Left forelimb (tissue), 1 donor: ENCODE measurements around the gene BBIP1.
A peak's percentile ranks its signal among the peaks of the same experiment; 100 is the strongest.

Experiments
- DNase-seq: peaks from one replicate; pipeline ENCODE4 v3.0.0-alpha.2; 2018; ENCODE audit warnings: low spot score

BBIP1 gene, protein sequence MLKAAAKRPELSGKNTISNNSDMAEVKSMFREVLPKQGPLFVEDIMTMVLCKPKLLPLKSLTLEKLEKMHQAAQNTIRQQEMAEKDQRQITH

DNA sequence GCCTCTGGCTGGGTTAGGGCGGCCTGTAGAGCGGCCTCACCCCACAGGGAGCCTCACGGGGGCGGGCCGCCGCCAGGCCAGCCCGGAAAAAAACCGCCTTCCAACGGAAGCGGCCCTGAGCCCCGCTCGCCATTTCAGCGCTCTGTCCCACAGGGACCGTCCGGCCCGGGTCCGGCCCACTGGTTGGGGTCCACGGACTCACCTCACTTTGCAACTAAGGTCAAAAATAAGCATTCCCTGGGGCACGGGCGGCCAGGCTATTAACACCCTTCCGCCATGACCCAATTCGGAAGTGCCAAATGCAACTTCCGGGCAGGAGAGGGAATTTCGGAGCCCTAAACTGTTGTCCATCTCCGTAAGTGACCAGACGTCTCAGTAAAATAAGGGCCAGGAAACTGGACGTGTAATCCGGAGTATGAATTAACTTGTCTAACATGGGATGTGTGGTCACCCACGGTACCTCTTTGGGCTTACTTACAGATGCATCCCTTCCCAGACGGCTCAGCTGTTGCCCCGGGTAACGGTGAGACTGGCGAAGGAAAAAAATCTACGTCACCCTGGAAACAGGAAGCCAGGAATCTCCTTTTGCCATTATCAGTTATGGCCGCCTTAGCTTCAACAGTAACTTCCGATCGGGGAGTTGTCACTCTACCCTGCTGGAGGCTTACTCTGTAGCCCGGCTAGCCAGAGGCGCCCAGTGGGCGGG is at the start of gene BBIP1:
TSS of gene BBIP1 (minus strand) at position 538 of the 706 bp plus-strand sequence. CDS start 1,023 bp downstream, outside the sequence.
- DNase-seq: peak; percentile 94

DNA sequence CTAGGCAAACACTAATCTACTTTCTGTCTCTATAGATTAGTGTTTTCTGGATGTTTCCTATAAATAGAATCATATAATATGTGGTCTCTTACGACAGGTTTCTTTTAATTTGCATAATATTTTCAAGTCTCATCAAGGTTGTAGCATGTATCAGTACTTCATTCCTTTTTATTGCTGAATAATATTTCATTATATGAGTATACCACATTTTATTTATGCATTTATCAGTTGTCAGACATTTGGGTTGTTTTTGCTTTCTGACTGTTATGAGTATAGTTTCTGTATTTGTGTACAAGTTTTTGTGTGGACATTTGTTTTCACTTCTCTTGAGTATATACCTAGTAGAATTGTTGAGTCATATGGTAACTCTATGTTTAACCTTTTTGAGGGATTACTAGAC is 48.7 kb upstream of the BBIP1 start:
- DNase-seq: no peak

DNA sequence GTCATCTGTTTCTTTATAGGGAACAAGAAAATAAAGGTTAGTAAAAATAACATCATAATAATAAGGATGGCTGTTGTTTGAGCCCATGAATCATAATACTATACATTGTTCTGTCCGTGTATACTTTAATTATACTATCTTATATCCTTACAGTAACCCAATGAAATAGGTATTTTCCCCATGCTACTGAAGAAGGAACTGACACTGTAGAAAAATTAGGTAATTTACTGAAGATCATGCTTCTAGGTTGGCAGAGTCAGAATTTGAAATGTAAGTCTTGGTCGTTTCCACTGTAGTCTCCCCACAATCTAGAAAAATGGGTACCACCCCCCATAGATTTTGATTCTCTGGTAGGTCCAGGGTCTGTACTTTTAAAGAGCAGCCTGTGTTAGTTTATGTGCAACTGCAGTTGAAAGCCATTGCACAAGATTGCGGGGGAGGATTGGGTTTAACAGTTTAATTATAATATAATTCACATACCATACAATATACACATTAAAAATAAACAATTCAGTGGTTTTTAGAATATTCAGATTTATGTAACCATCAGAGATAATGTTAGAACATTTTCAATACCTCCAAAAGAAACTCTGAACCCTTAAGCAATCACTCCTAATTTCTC is 48.1 kb upstream of the BBIP1 start:
- DNase-seq: no peak

DNA sequence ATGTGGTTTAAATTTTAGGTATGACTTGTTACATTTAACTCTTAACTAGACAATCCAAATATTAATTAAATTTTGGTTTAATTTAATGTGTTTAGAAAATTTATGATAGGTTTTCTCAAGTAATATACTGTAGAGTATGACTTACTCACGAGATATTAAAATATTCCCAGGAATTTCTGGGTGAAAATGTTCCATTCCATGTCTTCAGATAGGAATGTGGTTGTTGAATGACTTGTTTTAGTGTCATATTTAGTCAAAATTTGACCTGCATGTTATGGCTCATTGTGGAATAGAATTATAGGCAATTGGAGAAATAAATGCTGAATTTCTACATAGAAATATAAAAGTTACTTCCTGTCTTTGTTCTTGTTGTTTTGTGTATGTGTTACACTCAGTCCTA is 47.2 kb upstream of the BBIP1 start:
- DNase-seq: no peak

DNA sequence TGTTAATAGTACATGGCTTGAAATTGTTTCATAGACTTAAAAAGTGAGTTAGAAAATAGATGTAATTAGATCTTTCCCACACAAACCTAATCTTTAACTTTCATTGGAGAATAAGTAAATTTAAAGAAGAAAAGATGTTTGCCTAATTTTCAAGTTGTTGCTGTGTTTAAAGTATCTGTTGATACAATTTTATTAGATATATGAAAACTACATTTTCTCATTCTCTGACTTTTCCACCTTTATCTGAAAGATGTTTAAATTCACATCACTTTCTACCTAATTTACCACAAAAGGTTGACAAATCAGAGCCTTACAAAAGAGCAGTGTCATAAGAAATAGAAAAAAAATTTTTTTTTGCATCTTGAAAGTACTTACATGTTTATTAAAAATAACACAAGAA is 46.2 kb upstream of the BBIP1 start:
- DNase-seq: no peak

DNA sequence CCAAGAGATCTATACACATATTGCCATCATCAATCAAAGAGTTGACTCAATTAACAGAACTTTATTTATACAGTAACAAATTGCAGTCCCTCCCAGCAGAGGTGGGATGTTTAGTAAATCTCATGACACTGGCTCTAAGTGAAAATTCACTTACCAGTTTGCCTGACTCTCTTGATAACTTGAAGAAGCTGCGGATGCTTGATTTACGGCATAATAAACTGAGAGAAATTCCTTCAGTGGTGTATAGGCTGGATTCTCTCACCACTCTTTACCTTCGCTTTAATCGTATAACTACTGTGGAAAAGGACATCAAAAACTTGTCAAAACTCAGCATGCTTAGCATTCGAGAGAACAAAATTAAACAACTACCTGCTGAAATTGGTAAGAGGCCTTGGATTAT is 45.7 kb upstream of the BBIP1 start:
- no peak for DNase-seq

DNA sequence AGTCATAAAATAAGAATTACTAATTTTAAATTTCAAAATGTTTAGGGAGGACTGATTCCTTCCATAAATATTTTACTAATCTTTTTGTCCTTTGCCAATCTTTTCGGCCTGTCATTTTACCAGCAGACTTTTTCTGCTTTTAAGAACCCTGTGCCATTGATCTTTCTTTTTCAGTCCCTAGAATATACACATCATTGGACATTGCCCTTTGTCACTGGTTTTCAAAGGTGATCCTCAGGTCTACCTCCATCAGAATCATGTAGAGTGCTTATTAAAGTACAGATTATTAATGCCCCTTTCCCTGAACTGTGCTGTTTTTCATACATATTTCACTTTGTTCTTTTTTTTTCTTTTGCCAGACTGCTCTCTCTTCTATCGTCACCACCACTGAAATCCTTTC is 44.2 kb upstream of the BBIP1 start:
- no peak for DNase-seq

DNA sequence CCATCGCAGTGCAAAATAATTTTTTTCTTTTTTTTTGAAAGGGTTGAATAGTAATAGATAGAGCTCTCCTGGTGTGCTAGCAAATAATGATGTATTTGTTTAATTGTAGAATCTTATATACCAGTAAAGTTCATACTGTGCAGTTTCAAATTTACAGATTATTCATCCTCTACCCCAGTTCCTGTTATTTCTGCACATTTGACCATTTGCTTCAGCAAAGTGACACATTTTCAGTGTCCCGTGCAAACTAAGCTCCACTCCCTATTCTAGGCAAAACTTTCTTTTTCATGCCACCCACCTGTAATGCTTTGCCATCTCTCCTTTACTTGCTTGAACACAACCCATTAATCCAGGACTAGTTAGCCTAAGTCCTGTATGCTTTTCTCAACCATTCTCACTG is 43.5 kb upstream of the BBIP1 start:
- no peak for DNase-seq

DNA sequence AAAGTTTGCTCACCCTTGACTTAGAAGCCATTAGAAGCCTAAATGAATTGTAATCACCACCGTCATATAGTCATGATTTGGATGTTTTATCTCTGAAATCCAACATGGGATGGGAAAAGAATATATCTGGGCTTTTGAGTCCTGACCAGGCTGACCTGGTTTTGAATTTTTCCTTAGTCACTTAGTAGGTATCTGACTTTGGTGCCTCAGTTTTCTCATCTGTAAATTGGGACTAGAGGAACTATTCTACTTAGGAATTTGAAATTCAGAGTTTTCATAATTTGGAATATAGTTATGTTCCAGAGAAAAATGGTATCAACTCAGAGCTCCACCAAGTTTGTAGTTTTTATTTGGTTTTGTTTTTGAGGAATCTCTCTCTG is 41.3 kb upstream of the BBIP1 start:
- DNase-seq: no peak

DNA sequence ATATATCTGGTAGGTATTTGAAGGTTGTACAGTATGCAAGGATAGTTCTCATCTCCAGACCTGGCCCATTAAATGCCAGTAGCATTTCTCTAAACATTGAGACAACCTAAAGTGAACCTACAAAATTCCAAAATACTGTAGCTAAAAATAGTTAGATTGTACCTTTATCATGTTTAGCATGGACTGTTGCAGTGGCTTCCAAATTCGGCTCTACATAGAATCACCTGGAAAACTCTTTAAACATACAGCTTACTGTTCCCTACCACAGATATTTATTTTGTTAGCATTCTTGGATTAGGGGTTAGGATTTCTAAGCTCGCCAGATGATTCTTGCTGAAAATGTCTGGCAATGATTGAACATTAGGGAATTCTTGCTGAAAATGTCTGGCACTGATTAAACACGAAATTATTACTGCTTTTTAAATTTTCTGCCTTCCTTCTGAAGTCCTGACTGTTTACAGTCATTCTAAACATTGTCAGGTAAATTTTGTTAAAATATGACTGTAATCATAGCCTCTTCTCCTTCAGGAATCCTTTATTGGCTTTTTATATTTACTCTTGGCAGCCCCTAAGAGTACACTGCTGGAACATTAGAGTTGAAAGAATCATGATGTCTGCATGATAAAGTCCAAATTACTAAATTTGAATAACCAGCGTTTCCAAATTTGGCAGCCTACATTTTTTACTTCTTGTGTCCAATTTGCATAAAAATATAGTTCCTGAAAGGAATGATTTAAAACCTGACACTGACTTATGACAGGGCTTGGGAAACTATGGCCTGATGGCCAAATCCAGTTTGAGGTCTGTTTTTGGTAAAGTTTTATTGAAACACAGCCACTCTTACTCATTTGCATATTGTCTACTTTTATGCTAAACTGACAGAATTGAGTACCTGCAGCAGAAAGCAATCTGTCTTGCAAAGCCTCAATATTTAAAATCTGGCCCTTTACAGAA is 40.7 kb upstream of the BBIP1 start:
- DNase-seq: no peak

DNA sequence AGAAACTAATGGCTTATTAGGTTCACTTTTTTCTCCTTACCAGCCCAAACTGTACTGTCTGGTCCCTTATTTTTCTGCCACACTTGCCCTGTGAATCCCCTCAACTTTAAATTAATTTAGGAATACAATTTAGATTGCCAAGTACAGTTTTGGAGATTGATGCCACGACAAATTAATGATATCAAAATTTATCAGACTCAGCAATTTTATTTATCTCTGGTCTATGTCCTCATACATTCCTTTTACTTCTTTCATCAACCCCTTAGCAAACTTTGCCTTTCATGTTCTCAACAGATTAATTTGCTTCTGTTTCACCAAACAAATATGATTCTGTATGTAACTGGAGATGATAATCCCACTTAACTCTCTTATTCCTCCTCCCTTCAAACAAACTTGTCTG is 38.6 kb upstream of the BBIP1 start:
- DNase-seq: no peak

DNA sequence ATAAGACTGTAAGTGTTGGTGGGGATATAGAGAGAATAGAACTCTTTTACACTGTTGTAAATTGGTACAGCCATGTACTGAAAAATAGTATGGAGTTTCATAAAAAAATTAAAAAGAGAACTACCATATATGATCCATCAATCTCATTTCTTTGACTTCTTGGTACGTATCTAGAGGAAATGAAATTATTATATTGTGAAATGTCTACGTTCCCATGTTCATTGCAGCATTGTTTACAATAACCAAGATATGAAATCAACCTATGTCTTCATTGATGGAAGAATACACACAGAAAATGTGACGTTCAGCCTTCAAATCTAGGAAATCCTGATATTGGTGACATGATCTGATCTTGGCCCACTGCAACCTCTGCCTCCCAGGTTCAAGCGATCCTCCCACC is 32.4 kb upstream of the BBIP1 start:
- no peak for DNase-seq

DNA sequence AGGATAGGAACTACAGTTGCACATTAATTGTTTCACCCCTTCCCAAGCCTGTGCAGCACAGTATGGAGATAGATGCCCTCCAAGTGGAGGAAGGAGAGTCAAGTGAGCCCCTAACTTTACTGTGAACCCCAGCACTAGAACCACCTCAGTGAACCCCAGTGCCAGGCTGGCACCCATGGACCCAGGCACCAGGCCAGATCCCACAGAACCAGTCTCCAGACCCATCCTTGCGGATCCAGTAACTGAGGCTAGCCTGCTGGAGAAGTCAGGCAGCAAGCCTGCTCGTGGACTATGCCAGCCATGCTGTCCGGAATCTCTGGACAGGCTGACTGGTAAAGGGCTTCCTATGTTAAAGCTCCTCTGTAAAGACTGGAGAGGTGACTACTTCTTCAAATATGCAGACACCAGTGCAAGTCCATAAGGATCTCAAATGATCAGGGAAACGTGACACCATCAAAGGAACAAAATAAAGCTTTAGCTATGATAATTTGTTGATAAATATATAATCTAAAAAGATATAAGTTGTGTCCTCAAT is 28.1 kb upstream of the BBIP1 start:
- no peak for DNase-seq

DNA sequence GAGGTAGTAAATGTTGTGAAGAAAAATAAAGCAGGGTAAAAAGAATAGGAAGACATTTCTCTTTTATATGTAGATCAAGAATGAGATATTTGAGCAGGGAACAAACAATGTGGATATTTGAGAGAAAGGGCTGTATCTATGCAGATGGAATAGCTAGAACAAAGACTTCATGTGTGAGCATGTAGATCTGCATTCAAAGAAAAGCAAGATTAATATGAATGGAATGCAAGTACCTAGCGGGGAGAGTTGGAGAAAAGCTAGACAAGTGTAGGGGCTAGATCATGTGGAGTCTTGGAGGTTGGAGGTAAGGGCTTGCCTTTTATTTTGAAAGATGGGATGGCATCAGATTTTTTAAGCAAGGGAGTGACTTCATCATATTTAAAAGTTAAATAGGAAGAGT is 27.5 kb upstream of the BBIP1 start:
- no peak for DNase-seq

DNA sequence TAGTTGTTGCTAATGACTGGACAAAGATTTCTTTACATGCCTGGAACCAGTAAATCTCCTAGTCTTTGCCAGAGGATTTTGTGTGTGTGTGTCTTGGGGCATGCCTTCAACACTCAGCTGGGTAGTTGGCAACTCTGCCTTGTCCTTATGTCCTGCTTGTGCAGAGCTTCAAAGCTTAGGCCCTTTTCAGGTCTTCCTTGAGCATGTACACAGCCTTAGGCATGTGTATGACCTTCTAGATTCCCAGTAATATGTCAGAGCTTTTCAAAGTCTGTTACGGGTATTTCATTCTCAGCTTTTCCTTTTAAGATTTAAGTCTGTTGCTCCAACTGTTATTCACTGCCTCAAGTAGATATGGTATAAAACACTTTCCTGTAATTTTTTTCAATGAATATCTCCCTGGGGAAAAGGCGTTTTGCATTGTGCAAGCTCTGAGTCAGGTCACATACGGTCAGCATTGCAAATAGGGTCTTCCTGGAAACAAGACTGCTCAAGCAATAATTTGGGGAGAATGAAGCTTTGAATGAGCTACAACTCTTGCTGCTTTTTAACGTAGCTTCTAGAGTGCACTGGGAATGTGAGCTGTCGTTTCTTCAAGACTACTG is 25.9 kb upstream of the BBIP1 start:
- no peak for DNase-seq

DNA sequence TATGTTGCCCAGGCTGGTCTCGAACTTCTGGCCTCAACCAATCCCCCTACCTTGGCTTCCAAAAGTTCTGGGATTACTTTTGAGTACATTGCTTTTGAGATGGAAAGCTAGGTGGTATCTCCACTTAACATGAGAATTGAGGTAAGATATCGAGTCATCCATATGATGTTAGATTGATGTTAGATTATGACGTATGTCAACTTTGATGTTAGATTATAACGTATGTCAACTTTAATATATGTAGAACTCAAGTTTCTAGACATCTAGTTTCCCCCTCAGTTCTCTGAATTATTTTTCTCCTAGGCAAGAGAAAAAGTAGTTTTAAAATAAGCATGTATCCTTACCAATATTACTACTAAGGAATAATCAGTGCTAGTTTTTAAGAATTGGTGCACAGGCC is 20.4 kb upstream of the BBIP1 start:
- no peak for DNase-seq

DNA sequence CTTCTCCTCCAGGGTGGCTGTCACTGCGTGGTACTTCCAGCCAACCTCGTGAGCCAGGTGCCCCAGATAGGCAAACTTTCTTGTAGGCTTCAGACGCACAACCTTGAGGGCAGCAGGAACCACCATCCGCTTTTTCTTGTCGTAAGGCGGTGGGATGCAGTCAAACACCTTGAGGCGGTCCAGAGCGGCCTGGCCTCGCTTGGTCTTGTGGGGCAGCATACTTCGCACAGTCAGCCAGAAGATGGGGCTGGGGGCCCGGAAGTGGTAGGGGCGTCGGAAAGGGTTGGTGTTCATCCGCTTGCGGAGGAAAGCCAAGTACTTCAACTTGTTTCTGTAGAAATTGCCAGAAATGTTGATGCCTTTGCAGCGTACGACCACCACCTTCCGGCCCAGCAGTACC is 17.8 kb upstream of the BBIP1 start:
- DNase-seq: no peak

DNA sequence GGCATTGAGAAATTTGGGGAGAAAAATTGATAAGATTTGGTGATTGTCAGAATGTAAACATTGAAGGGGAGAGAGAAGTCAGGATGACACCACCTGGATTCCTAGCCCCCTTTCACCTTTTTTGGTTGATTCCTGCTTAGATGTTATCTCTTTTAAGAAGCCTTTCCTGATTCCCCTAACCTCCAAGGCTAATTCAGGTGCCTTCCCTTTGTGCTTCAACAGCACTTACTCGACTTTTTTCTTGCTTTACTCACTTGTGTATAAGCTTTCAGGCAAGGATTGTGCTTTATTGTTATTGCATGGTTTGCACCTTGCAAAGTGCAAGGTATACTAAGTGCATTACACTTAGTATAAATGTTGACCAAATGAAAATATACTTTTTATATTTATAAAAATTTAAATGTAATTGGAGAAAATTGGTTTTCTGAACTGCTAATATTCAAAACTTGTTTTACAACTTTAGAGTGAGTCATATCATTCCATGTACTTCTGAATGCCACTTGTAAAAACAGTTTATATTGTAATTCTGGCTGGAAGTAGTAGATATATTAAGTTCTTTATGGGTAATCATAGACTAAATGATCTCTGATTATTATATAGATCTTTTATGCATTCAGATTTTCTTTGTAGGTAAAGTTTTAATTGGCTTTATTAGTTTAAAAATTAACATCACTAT is 13.7 kb upstream of the BBIP1 start:
- DNase-seq: no peak

DNA sequence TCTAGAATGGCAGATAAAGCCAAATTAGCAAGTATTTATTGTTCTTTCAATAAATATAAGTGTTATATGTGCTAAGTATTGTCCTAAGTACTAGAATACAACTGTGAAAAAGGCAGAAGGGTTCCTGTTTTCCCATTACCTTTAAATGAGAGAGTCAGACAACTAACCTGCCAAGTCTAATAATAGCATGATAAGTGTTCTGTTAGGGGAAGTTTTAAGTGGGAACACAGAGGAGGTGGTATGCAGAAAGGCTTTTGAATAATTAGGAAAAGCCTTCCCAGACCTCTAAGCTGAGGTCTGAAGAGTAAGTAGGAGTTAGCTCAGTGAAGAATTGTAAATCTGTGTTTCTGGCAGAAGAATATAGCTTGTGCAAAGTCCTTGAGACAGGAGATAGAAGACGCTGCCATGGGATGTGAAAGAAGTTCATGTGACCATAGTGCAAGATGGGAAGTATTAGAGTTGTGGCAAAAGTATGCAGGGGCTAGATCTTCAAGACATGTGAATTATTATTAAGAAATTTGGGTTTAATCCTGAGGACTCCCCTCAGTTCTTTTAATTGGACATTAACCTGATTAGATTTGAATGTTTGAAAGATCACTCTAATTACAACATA is 12.9 kb upstream of the BBIP1 start:
- DNase-seq: no peak

DNA sequence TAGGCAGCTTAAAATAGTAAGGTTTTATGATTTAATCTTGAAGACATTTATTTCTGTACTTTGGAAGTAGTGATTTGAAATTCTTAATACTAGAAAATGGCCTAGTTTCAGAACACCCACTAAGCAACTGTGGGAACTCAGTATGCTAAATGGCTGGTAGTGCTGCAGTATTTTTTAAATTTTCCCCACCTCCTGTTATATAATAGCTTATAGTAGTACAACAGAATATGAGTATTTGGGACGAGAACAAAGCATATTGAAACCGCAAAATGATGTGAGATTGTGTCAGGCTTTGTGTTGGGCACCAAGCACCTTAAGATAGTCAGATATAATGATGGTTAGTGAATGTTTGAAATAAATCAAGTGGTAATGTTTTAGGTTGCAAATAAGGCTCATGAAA is 8.5 kb upstream of the BBIP1 start:
- no peak for DNase-seq

DNA sequence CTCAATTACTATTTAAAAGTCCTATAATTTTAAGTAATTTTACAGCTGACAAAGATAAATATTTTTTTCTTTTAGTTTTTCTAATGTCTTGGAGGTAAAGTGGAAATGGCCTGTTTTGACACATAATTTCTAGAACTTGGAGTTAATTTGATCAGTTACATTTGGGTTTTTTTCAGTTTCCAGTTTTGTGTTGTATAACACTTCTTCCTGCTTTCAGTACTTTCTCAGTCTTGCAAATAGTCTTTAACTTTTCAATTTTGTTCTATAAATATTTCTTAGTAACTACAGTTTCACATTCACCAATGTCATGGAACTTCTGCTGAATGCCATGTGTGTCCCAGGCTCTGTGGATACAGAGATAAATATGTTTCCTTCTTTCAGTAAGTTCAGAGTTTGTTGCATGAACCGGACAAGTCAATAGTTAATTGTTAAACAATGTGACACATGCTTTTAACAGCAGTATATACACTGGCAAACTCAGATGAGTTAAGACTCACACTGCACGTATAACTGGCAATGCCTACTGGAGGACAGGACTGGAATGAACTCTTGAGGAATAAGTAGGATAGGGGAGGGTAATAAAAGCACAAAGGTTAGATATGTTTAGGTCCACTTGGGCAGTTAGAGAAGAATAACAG is 5.0 kb upstream of the BBIP1 start:
- no peak for DNase-seq
